SHP77 (cell line): ENCODE results near the gene ARID4B.
A peak's percentile ranks its signal among the peaks of the same experiment; 100 is the strongest.
"Not testable (repeated sequence)": the region's sequence is repeated elsewhere in the genome, so short reads cannot be mapped to it uniquely, and the experiment has no call there.

Source experiments
- DNase-seq, 2 experiments: peaks; one replicate each; lab custom pipeline; 2025; lab: John Stamatoyannopoulos, UW

The ARID4B gene

DNA sequence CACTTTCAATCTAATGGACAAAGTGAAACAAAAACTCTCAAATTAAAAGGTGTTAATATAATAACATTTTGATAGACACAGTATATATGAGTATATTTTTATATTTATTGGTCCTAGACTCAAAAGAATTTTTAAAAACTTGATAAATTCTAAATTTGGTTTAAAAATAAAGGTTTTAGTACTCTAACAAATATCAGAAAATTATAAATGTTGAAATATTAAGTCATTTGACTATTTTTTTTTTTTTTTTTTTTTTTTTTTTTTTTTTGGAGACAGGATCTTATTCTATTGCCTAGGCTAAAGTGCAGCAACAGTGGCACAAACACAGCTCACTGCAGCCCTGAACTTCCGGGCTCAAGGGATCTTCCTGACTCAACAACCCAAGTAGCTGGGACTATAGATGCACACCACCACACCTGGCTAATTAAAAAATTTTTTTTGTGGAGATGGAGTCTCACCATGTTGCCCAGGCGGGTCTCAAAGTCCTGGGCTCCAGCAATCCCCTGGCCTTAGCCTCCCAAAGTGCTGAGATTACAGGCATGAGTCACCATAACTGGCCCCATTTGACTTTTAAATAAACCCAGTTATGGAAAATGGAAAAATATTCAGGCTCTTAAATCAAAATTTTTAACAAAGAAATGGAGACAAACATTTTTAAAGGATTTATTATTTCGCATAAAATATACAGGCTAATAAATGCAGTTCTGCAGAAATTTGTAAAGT, 106.2 kb downstream of the ARID4B start:
- no peak for DNase-seq

DNA sequence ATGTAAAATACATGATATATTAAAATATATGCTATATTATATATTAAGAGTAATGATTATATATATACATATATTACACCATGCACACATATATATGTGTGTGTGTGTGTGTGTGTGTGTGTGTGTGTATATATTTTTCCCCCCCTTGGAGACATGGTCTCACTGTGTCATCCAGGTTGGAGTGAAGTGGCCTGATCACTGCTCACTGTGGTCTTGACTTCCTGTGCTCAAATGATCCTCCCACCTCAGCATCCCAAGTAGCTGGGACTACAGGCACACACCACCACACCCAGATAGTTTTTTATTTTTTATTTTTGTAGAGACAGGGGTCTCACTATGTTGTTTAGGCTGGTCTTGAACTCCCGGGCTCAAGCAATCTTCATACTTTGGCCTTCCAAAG, 112.5 kb downstream of the ARID4B start:
- DNase-seq: no peak

DNA sequence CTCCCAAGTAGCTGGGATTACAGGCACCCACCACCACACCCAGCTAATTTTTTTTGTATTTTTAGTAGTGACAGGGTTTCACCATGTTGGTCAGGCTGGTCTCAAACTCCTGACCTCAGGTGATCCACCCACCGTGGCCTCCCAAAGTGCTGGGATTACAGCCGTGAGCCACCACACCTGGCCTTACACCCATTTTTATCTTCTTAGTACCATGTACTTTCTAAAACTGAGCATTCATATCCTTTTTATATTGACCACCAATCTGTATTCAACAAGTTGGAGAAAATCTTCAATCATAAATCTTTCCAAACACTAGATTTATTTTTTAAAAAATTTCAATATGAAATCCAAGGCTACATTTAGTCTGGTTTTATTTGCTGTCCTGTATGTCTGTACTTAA, 113.0 kb downstream of the ARID4B start:
- DNase-seq: not testable (repeated sequence)

DNA sequence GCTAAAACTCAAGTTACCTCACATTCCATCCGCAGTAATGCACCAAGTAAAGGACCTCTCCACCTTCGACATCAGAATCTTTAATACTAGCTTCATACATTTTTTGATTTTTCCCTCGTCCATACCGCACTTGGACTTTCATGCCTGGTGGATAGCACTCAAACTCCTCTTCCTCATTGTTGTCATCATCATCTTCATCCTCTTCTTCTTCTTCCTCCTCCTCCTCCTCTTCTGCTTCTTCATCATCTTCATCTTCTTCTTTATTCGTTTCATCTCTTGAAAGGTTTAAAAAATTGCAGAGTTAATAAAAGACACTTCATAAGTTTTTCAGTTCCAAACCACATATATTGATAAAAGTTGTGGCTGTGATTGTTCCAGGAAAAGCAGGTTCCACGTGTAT, 114.2 kb downstream of the ARID4B start:
- DNase-seq: no peak

DNA sequence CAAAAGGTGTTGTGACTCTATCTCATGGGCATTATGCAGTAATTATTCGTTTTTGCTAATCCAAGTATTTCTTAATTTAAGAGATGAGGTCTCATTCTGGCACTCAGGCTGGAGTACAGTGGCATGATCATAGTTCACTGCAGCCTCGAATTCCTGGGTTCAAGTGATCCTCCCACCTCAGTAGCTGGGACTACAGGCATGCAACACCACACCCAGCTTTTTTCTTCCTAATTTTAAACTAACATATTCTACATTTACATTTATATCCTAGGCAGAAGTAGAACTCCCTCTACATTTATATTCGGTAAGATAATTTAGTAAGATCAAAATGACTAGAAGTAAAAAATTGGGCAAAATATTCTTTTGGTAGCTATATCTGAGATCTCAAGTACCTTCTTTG, 116.5 kb downstream of the ARID4B start:
- no peak for DNase-seq

DNA sequence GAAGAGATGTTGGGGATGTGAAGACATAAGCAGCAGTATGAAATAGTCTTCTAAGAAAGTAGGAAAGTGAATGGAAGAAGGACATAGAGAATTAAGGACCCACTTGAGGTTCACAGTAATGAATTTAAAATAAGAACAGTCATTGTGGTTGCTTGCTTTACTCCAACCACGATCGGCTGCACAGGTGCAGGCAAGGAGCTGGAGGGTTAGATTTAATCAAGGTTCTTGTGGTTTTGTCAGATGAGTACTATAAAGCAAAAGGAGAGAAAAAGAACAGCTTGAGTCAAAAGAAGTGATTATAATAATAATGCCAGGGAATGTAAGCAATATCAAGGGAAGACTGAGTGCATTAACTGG, 120.8 kb downstream of the ARID4B start:
- DNase-seq: no peak

DNA sequence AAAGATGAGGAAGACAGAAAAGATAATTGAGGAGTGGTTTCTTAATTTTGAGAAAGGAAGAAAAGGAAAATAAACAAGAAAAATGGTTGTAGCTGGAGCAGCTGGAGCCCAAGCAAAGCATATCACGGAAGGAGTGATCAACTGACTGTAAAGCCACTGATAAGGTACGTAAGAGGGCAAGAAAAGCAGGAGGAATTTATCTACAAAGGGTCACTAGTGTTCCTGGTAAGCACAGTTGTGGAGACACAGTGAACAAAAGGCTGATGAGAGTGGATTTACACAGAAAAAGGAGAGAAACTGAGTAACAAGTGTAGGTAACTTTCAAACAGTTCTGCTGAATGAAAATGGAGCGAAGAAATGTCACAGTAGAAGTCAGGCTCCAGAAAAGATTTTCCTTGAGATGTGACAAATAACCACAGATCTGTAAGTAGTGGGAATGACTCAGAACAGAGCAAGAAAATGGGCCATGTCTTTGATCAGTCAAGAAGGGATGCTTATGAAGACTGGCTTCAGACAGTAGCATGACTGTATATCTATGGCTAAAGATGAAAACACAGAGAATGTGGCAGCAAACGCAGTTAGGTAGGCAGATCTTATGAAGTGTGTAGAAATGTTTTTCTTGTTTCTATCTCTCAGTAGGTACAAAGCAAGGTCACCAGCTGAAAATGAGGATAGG, 121.3 kb downstream of the ARID4B start:
- DNase-seq: no peak

DNA sequence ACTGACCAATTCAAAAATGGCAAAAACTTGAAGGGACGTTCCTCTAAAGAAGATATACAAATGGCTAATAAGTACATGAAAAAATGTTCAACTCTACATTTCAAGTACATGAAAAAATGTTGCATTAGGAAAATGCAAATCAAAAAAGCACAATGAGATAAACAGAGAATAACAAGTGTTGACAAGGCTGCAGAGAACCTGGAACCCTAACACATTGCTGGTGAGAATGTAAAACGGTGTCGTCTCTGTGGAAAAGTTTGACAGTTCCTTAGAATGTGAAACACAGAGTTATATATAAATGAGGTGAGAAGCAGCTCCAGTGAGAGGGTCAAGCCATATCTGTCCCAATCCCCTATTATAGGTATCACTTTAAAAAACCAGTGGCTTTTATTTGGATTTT, 122.3 kb downstream of the ARID4B start:
- no peak for DNase-seq

DNA sequence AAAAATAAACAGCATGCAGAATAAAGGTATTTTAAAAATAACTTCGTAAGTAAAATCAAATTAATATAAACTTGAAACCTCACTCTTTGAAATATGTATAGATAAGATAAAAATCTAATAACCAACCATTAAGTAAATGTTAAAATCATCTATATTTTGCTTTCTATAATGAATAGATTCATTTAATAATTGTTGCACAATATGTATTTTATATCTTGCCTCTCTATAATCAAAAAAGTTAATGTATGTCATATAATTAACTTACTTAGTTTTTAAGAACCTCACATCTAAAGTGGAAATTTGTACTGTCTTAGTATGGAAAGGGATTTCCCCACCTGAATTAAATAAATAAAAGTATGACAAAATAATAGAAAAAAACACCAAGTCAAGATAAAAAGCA, 124.6 kb downstream of the ARID4B start:
- no peak for DNase-seq

DNA sequence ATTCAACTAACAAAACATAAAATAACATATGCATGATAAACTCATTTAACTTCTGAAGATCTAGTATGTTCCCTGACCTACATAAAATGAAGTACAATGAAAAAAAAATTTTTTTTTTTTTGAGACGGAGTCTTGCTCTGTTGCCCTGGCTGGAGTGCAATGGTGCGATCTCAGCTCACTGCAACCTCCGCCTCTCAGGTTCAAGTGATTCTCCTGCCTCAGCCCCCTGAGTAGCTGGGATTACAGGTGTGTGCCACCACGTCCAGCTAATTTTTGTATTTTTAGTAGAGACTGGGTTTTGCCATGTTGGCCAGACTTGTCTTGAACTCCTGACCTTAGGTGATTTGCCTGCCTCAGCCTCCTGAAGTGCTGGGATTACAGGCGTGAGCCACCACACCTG, 125.5 kb downstream of the ARID4B start:
- DNase-seq: not testable (repeated sequence)

DNA sequence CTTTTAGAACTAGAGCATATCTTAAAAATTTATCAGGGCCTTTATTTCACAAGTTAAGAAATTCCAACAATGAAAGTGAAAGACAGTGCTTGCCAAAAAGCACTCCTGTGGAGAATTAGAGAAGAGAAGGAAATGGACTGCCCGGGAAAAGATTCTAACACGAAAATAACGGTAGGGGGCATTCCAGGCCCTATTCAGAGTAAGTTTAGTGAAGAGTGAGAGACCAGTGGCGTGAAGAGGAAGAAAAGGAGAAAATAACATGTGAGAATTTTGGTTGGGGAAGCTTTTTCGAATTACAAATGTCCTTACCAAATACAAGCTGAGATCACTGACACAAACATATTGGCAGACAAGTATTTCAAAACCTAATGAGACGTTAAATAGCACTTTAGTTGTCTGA, 128.5 kb downstream of the ARID4B start:
- no peak for DNase-seq

DNA sequence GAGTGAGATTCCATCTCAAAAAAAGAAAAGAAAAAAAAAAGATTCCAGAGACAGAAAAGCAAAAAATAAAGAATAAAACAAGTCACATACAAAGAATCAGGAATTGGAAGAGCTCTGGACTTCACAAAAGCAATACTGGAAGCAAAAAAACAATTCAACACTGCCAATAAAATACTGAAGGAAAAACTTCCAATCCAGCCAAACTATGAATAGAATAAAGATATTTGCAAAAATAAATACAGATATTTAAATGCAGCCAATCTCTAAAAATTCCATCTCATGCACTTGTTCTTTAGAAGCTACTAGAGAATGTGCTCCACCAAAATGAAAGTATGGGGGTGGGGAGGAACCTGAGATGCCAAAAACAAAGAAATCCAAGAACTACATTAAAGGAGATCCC, 137.5 kb downstream of the ARID4B start:
- DNase-seq: no peak

DNA sequence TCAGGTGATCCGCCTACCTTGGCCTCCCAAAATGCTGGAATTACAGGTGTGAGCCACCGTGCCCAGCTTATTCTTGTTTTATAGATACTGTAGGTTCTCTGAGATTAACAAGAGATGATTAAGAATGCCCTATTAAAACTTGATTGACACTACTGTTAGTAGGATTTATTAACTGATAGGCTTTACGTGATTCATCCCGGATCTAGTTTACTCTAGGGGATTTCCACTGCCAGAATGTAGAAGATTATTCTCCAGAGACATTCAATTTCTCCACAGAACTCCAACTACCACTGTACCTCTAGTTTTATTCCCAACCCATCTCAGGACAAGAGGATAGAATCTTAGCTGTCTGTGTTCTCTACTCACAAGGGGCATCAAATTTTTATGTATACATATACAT, 140.7 kb downstream of the ARID4B start:
- no peak for DNase-seq

DNA sequence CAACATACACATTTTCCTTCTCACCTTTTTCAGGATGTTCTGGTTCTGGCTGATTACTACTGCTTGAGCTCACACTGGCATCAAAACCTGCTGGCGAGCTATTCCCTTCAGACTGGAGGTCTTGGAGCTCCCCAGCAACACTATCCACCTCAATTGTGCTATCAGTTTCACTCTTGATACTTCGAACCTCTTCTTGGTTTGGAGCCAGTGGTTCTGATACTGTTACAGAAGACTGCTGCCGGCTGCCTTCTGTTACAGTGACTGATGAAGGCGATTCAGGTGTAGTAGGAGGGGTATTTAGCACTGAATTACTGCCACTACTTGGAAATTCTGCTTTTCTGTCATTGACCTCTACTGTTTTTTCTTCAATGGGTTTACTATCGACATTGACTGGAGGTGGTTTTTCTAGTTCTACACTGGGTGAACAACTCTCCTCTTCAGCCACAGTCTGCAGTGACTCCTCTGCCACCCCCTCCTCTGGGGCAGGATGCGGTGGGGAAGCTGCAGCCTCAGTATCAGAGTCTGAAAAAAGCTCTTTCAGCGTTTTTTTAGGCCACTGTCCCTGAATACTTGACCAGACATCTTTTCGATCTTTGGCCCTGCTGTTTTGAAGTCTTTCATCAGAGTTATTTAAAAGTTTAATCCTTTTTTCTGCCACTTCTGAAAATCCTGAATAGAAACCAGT, 146.3 kb downstream of the ARID4B start:
- no peak for DNase-seq

DNA sequence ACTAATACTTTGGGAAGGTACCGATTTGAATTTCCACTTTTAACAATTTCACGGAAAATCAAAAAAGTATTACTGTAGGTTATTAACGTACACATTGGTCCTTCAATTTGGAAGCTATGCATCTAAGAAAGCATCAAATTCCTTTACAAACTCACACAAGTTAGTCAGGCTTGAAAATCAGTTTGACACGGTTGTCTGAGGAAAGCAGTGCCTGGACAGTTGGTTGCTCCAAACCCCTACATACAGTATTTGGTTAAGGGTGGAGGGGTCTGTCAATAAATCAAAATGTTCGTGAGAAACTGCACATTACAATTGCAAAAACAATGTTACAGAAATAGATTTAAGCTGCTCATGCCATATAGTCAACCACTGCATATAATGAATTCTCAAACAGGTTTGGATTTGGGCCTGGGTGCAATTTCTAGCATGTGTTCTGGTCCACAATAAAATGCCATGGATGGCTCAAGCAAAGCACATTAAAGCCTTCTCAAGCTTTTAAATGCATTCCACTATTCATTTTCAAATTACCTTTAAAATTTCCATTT, 147.0 kb downstream of the ARID4B start:
- DNase-seq: no peak

DNA sequence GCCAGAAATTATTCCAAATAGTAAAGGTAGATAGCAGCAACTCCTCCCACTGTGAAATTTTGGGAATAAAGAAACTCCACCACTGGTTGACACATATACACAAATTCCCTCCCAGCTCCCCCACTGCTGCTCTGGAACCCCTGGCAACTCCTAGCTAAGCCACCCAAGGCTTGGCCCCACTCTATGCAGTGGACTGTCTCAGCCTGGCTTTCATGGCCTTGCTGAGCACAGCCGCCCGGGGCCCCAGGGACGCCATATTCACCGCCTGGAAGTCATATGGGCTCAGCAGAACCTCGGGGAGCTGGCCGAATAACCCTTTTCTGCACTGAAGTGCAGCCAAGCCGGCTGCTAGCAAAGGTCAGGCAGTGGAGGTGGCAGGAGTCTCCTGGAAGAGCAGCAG, 151.5 kb downstream of the ARID4B start:
- DNase-seq: no peak

DNA sequence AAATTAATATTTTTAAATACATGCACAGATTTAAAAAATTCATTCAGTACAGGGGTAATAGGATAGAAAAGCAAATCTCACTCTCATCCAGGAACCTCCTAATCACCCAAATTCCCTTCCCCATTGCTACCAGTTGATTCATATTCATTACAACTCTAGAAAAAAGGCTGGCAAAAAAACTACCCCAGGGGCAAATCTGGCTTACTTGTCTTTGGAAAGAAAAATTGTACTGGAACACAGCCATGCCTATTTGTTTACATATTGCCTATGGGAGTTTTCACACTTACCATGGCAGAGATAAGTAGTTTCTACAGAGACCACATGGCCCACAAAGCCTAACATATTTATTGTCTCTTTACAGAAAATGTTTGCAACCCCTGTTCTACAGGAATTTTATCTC, 158.0 kb downstream of the ARID4B start:
- DNase-seq: no peak

DNA sequence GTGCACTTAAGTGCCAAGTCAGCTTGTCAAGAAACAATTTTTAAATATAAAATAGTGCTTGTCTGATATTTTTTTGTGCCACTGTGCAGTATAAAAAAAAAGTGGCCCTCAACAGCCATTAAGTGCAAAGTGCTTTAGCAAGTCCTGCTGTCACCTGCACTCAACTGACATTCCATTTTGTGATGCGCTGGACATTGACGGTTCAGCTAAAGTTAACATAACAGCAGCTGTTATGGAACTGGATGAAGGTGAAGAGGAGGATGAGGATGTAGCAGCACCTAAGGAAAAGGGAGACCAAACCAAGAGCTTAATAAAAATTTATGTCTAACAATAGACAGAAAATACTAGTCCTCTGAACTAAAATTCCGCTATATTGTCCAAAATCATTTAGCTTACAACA, 159.6 kb downstream of the ARID4B start:
- DNase-seq: no peak

DNA sequence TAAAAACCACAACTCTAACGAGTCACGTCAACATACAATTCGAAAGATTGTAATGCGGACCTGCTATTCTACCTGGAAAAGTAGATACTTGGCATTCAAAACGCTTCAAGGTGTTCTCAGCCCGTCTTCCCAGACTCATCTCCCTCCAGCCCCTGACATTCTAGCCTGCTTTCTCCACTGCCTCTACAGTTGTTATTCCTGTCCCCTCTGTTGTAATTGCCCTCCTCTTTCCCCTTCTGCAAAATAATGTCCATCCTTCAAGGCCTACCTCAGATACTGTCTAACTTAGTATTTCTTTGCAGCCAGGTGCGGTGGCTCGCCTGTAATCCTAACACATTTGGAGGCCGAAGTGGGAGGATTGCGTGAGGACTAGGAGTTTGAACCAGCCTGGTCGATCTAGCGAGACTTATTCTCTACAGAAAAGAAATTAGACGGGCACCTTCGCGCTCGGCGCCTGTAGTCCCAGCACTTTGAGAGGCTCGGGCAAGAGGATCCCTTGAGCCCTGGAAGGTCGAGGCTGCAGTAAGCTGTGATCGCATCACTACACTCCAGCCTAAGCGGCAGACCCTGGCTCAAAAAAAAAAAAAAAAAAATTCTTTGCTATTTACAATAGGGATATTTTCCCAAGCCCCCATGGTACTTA, 166.2 kb downstream of the ARID4B start:
- DNase-seq: no peak

DNA sequence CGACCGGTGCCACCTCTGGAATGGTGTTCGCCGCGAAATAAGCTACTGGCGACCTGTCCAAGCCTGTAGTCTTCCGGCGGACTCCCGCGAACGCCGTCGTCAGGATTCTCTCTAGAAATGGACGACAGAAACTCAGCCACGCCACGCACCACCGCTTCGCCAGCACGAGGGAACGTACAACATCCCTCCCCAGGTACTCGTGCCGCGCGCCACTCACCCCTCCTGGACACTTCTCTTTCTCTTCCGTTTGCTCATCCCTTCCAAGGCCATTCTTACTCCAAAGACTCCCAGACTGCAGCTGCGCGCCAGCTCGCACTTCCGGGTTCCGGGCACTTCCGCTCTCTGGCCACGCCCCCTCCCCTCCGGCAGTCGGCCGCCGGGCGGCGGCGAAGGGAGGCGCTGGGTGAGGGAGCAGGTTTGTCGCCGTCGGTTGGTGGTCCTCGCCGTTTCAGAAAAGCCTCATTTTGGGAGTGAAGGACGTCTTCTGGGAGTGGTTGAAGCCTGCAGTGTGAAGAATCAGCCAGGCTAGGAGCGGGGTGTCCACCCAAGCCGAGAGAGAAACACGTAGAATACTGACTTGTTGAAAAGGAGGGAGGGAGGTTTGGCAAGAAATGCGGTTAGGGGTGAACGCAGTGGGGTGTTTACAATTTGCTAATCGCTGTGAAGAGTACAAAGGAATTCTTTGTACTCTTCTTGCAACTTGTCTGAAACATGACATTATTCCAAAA, 166.9 kb downstream of the ARID4B start, which contains the start of gene RBM34:
Gene RBM34 (minus strand): TSS at position 294 of the 728 bp plus-strand sequence. CDS start 24 bp downstream, at position 270.
- peak; percentile 84 to 86 for DNase-seq

DNA sequence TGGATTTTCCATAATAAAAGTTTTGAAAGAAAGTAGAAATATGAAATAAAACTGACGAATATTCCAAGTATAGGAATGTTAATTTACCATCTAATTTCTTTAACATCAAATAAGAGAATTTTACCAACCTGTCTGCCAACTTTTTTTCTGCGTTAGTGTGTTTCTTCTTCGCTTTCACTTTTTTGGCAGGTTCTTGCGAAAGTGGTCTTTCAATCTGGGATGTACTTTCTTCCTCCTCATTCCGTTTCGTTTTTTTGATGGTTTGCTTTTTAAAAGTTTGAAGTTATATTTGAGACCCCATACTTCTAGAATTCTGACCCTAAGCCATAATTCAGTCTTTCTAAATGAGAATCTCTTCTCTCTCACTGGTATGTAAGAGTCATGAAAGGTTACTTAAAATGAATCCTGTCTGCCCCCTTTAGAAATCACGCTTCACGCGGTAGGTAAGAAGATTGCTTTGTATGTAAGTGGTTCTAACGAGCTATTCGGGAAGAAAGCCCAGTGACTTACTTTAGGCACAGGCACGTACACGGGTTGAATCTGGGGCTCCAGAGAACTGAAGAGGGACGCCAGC, 167.5 kb downstream of the ARID4B start:
- peak in 1 of 2 experiments; percentile 74 for DNase-seq
